RKO (cell line): ENCODE data around the gene ERI2.
A peak's percentile ranks its signal among the peaks of the same experiment; 100 is the strongest.
"Not testable (repeated sequence)": the region's sequence is repeated elsewhere in the genome, so short reads cannot be mapped to it uniquely, and the experiment has no call there.

Experiments used
- DNase-seq: peaks from one replicate; pipeline ENCODE4 v3.0.0-alpha.2; 2016; ENCODE audit warnings: low spot score

The ERI2 gene

DNA sequence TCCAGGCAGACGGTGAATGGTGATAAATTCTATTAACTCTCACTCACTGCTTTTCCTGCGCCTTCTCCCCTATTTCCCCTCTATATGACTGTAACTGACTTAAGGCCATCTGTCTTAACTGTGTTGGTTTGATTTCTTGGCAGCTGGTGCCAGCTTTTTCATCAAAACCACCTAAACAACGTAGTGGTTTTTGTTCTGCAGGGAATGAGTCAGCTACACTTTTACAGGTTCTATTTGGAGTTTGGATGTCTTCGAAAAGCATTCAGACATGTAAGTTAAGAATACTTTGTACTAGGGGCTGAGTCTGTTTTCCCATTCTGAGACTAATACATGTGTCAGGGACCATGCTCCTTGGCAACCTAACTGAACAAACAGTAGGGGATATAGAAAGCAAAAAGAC, 8.5 kb upstream of the ERI2 start:
- DNase-seq = no peak

DNA sequence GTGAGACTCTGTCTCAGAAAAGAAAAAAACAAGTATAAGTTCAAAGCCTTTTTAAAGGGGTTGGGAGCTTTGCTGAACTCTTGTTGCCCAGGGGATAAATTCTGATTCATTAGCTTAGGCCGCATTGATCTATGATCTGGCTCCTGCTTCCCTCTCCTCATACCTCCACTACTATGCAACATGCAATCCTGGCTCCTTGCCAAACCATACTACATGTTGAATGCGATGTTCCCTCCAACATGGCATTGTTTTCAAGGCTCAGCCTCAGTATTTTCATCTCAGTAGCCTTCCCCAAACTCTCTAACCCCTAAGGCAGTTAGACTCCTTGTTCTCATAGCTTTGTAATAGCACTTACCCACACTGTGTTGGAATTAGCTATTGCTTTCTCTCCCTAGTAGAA, 6.2 kb upstream of the ERI2 start:
- DNase-seq = no peak

DNA sequence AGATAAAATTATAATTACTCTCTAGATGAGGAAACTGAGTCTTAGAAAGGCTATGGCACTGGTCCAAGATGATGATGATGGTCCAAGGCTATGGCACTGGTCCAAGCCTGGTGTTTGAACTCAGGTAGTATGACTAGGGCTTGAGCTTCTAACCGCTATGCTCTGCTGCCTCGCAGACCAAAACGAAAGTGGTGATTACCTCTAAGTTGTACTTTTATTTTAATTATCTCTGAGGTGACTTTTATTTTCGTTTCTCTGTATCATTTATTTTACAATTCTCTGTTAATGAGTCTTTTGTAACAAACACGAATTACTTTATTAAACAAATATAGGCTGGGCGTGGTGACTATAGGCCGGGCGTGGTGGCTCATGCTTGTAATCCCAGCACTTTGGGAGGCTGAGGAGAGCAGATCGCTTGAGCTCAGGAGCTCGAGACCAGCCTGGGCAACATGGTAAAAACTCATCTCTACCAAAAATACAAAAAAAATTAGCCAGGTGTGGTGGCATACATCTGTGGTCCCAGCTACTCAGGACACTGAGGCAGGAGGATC, 5.7 kb upstream of the ERI2 start:
- no peak for DNase-seq

DNA sequence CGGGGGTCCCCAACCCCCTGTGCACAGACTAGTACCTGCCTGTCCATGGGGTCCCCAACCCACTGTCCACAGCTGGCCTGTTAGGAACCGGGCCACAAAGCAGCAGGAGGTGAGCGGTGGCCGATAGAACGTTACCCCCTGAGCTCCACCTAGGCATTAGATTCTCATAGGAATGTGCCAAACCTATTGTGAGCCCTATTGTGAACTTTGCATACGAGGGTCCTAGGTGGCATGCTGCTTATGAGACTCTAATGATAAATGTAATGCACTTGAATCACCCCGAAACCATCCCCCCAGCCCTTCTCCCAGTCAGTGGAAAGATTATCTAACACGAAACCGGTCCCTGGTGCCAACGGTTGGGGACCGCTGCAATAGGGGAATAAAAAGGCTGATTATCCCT, 1.6 kb upstream of the ERI2 start:
- DNase-seq = no peak

DNA sequence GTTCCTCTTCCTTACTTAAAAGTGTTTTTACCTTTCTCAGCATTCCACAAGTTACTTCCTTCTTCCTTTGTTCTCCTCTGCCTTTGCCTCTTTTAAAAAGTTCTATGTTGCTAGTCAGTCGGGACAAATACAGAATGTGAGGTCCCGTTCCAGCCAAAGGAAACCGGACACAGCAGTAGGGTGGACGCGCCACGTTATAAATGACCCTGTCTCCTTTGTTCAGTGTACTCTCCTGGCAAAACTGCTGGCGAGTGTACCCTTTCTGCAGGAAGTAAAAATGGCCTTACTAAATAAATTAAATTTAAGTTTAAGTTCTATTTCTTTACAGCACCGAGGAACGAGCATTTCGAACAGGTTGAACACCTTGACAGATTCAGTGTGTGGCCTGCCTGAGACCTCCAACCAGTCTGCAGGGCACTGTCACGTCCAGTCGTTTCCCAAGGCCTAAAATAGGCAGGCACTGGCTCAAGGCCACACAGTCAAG, 546 bp downstream of the ERI2 start:
- DNase-seq = peak; percentile 52

DNA sequence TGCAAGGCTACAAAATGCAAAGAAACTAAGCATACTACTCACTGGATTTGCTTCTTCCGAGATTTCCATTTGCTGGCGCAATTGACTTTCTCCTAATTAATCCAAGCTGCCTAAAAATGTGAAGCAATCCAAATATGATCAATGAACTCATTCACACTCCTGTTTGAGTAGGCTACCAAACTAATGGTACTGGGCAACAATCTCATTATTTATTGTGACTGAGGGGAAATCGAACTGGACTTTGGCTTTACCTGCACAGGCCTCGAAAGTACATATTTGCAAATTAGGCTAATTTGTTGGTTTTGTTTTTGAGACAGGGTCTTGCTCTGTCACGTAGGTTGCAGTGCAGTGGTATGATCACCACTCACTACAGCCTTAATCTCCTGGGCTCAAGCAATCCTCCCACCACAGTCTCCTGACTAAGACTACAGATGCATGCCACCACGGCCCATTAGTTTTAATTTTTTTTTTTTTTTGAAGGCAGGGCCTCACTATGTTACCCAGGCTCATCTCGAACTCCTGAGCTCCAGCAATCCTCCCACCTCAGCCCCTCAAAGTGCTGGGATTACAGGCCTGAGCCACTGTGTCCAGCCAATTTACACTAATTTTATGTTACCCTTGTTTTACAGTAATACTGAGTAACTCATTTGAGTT, 2.6 kb downstream of the ERI2 start:
- DNase-seq = no peak

DNA sequence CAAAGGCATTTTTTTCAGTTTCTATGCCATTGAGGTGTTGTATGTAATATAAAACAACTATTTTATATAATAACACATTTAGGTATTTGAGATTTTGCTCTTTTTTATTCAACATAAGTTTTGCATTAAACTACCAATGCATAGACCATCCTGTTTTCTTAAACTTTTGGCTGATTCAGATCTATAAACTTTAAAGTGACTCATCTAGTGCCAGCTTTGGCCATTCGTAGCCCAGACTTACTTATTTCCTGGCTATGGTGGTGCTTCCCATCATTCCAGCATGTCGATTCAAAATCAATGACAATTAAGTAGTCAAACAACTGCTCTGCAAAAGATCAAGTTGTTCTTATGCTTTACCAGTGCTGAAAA, 3.1 kb downstream of the ERI2 start:
- DNase-seq = peak; percentile 45

DNA sequence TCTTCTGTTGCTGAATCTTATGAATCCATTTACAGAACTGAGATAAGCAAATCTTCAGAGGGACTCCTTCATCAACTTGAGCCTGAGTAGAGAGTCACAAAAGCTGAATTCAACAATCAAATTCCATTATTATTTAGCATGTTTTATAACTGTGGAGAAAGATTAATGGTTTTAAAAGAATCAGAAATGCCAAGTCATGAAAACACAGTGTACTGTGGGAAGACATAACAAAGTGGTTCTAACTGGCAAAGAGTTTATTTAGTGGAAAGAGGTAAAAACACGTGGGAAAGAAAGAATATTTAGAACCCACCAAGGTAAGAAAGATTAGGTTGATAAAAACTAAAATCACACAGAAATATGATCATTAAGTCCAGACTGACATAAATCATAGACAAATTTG, 5.0 kb downstream of the ERI2 start:
- DNase-seq = no peak

DNA sequence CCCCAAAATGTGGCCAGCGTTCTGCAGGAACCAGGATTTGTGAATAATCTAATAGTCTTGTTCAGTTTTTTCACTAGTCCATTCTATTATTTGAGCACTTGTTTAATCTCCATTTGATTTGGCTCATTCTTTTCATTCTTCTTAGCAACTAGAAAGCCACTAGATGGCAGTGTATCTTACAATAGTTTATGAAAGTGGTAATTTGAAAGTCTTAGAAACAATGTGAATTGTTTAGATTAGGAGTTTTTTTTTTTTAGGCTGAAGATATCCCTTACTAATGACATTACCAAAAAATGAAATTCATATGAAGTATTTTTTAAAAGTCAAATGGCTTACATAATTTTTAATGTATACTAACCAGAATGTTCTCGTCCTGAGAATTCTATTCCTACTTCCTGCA, 6.7 kb downstream of the ERI2 start:
- peak; percentile 74 for DNase-seq

DNA sequence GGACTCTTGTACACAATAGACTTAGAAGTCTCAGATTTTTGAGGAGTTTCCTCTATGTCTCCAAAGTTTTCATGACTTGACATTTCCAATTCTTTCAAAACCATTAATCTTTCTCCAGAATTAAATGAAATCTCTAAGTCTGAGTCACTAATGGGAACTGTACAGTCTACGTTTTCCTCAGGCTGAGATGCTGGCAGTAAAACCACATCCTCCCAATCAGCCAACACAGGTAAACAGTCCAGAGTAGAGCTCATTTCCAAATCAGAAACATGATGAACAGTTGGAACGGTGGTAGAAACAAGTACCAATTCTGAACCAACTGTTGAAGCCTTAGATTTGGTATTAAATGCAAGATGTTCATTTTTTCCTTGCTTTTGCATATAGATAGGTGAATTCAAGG, 7.9 kb downstream of the ERI2 start:
- no peak for DNase-seq

DNA sequence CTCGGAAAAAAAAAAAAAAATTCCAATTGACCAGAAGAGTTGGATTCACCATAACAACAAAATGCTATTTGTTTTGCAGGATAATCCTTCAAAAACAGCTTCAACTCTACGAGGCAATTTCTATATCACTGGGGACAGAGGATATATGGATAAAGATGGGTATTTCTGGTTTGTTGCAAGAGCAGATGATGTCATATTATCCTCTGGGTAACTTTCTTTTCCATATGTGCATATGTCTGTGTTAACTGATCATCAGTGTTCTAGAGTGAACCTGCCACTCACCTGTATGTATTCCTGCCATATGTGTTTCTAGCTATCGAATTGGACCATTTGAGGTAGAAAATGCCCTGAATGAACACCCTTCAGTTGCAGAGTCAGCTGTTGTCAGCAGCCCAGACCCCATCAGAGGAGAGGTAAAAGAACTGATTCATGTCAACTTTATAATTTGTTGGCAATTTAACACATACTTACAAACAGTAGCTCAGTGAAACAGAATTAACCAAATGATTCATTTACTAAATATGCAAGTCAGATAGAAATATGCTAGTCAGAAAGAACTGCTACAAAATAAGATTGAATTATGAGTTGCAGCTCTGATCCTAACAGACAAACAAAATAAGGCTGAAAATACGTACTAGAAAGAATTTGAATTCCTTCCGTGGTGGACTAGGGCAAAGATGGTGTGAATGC, 14.2 kb downstream of the ERI2 start:
- DNase-seq = no peak

DNA sequence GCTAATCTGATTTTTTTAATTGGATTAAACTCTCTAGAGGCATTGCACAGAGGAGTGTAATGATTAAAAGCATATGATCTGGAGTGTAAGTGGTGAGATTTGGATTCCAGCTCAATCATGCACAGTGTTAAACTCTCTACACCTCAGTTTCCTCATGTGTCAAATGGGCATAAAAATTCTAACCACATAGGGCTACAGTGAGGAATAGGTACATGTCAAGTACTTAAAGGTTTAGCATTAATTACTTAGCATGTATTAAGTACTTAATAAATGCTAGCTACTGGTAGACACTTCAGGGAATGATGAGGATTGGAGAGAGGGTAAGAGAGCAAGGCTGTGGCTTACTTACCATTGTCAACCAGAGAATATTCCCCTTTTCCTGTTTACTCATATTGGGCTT, 17.1 kb downstream of the ERI2 start:
- DNase-seq = no peak

DNA sequence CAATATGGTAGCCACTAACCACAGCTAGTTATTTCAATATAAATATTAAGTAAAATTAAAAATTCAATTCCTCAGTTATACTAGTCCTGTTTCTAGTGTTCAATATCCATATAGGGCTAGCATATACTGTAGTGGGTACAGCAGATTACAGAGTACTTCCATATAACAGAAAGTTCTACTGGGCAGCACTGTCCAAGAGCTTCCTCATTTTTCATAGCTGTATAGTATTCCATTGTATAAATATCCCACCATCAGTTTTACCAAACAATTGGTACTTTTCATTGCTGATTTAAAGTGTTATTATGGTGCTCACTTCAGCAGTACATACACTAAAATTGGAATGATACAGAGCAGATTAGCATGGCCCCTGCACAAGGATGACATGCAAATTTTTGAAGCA, 22.1 kb downstream of the ERI2 start:
- no peak for DNase-seq

DNA sequence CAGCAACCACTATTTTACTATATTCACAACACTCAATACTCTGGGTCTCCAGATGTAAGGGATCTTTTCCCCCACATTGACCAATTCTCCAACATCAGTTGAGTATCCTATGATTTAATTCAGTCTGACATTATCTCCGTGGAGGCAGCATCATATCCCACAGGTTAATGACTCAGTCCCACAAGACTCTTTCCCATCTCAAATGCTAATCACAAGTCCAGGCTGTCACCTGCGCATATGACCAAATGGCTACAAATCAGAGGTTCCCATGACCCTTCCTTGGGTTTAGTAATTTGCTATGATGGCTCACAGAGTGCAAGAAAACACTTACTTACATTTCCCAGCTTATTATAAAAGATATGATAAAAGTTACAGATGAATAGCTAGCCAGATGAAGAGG, 23.8 kb downstream of the ERI2 start:
- DNase-seq = no peak

DNA sequence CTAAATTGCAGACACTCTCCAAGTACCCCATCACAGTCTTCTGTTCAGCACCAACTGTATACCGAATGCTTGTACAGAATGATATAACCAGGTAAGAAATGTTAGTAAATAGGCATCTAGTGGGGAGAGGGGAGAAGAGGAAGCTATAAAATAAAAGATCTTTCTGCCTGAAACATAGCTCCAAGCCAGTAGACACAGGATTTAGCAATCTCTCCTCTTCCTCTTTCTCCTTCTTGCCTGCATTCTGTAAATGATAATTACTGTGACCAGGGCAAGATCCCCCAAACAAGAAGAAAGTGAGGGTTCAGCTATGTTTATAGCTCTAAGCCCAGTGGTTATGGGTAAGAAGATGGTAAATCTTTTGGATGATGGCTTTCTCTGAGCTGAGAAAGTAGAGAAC, 24.6 kb downstream of the ERI2 start:
- no peak for DNase-seq

DNA sequence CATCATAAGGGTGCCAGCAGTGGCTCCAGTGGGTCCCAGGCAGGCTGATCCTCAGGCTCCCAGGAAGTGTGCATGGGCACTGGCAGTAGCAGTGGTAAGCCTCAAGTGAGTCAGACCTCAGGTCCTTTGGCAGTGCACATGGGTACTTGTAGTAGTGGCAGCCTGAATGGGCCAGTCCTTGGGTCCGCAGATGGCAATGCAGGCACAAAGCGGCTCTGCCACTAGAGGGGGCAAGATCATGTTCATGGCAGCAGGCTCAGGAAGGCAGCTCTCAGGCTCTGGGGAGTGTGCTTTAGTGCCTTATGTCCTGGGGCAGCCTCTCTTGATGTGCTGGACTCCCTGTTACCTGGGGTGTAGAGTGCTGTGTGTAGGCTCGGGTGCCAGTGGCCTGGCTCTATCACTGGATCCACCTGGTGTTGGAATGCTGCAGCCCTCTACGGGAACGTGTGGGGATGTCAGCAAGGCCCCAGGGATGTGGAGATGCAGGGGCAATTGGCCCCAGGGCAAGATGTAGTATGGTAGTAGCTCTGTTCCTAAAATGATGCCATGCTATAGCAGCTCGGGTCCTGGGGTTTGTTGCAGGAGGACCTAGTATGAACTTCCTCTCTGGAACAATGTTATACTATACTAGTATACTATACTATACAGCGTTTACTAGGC, 31.4 kb downstream of the ERI2 start:
- peak; percentile 69 for DNase-seq

DNA sequence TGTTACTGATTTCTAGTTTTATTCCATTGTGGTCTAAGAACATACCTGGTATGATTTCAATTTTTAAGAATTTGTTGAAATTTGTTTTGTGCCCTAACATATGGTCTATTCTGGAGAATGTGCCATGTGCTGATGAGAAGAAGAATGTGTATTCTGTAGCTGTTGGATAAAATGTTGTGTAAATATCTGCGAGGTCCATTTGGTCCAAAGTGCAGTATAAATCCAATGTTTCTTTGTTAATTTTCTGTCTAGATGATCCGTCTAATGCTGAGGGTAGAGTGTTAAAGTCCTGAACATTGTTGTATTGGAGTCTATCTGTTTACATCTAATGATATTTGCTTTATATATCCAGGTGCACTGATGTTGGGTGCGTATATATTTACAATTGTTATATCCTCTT, 32.6 kb downstream of the ERI2 start:
- no peak for DNase-seq

DNA sequence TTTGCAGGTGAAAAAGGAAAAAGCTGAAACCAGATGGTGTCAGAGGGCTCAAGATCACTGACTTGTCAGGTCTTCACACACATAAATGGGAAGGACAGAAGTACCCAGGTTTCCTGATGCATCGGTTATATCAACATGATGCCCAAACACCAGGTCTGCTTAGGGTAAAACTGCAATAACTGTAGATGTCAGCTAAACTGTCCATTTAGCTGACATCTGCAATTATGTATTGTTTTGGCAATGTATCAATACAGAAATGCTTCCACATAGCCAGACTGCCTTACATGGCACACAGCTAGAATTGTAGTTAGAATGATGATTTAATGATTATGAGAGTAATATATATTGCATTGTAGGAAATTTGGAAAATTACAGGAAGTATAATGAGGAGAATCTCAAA, 37.5 kb downstream of the ERI2 start:
- no peak for DNase-seq

DNA sequence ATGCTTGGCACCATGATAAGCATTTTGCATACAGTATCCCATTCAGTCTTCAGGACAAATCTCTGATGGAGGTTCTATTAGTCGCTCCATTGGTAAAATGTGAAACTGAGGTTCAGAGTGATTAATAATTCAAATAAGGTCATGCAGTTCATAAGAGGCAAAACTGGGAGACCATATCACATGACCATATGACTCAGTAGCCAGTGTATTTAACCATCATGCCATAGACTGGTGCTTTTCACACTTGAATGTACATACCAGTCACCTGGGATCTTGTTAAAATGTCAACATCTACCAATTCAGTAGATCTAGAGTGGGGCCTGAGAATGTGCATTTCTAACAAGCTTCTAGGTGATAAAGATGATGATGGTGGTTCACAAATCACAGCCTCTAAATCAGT, 38.2 kb downstream of the ERI2 start:
- peak; percentile 18 for DNase-seq

DNA sequence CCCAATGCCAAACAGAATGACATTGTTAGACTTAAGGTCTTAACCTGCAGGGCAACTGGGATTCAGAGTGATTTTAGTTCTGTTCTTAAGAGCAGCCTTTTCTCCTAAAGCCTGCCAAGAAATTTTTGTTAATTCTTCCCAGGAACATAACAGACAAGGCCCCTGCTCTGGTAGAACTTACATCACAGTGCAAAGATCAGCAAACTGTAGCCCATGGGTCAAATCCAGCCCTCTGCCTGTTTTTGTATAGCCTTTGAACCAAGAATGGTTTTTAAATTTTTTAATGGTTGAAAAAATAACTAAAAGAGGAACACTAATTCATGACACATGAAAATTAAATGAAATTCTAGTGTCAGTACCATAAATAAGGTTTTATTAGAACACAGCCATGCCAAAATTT, 38.7 kb downstream of the ERI2 start:
- DNase-seq = no peak

DNA sequence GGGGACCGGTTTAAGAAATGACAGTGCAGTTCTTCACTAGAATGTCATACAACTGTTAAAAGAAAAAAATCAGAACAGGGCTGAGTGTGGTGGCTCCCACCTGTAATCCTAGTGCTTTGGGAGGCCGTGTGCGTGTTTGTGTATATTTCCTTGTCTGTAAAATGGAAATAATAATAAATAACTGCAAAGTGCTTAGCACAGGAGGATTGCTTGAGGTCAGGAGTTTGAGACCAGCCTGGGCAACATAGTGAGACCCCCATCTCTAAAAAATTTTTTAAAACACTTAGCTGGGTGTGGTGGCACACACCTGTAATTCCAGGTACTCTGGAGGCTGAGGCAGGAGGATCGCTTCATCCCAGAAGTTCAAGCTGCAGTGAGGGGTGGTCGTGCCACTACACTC, 40.0 kb downstream of the ERI2 start:
- DNase-seq = no peak

DNA sequence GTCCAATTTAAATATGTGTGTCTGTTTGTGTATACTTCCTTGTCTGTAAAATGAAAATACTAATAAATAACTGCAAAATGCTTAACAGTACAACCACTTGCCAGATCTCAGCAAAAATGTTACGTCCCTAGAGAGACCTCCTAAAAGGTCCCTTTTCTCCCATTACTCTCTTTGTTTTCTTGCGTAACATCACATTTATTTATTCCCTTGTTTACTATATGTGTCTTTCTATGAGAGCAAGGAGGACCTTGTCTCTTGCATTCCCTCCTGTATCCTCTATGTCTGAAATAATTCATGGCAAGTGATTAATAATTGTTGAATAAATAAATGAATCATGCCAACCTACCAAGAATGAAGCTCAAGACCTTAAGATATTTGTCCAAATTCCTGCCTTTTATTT, 40.5 kb downstream of the ERI2 start:
- no peak for DNase-seq

DNA sequence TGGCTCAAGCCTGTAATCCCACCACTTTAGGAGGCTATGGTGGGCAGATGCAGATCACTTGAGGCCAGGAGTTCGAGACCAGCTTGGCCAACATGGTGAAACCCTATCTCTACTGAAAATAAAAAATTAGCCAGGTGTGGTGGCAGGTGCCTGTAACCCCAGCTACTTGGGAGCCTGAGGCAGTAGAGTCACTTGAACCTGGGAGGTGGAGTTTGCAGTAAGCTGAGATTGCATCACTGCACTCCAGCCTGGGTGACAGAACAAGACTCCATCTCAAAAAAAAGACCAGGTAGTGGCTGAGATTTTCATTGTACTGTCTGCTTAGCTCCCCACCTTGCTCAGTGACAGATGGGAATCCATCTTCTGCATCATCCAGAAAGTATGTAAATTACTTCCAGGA, 41.8 kb downstream of the ERI2 start:
- DNase-seq = not testable (repeated sequence)
